Endodermal cell (in vitro differentiated cells): ENCODE results near the gene OR6C65. TPM values are rescaled to one million over a fixed set of nuclear protein-coding genes. Genes with fewer than 3 reads are reported as not detected.
A peak's percentile ranks its signal among the peaks of the same experiment; 100 is the strongest.

Experiments used
- DNase-seq: peaks from one replicate; pipeline ENCODE4 v3.0.0-alpha.2; 2017
- H3K27ac ChIP-seq: 2 replicates; pipeline ENCODE4 v1.5.1; 2013; ENCODE audit warnings: mild to moderate bottlenecking, low read depth, low read length, moderate library complexity
- H3K27me3 ChIP-seq: 2 replicates; pipeline ENCODE4 v1.6.1; 2013; ENCODE audit warnings: mild to moderate bottlenecking, low read length, moderate library complexity; ENCODE audit not compliant: insufficient read depth, control insufficient read depth, poor library complexity, severe bottlenecking
- H3K36me3 ChIP-seq: 2 replicates; pipeline ENCODE4 v1.7.0; 2013; ENCODE audit warnings: mild to moderate bottlenecking, low read length, moderate library complexity; ENCODE audit not compliant: control insufficient read depth, insufficient read depth
- H3K4me1 ChIP-seq: one replicate; pipeline ENCODE4 v1.7.0; 2013; ENCODE audit warnings: low read length; ENCODE audit not compliant: control insufficient read depth, insufficient read depth
- H3K4me3 ChIP-seq: 2 replicates; pipeline ENCODE4 v1.5.1; 2013; ENCODE audit warnings: mild to moderate bottlenecking, low read length, moderate library complexity
- H3K9ac ChIP-seq: 2 replicates; pipeline ENCODE4 v1.6.1; 2013; ENCODE audit warnings: mild to moderate bottlenecking, low read length, moderate library complexity; ENCODE audit not compliant: poor library complexity, severe bottlenecking; ENCODE audit errors: extremely low read depth
- H3K9me3 ChIP-seq: 2 replicates; pipeline ENCODE4 v1.6.1; 2013; ENCODE audit warnings: mild to moderate bottlenecking, low read length, moderate library complexity; ENCODE audit not compliant: control insufficient read depth
- H3K27ac Mint-ChIP-seq: 2 replicates; pipeline ENCODE4 v1.8.0; 2020; ENCODE audit warnings: mixed read lengths
- H3K27me3 Mint-ChIP-seq: 2 replicates; pipeline ENCODE4 v1.8.0; 2021; ENCODE audit warnings: mild to moderate bottlenecking, mixed read lengths; ENCODE audit not compliant: insufficient read depth
- H3K36me3 Mint-ChIP-seq: 2 replicates; pipeline ENCODE4 v1.8.0; 2020; ENCODE audit warnings: low read depth, mixed read lengths
- H3K4me1 Mint-ChIP-seq: 2 replicates; pipeline ENCODE4 v1.8.0; 2020; ENCODE audit warnings: mixed read lengths
- H3K4me3 Mint-ChIP-seq: 2 replicates; pipeline ENCODE4 v1.8.0; 2020; ENCODE audit warnings: mild to moderate bottlenecking, moderate library complexity, mixed read lengths
- H3K9me3 Mint-ChIP-seq: 2 replicates; pipeline ENCODE4 v1.8.0; 2020; ENCODE audit warnings: mild to moderate bottlenecking, mixed read lengths
- WGBS, 2 experiments: methylation state at CpG; one replicate each; pipeline versions ENCODE4 v1.1.5 to v1.1.7; 2013; ENCODE audit warnings: missing lambda C conversion rate in 2 of 2, mixed read lengths in 1 of 2; ENCODE audit not compliant: insufficient coverage in 1 of 2, insufficient read length in 1 of 2; 5-methylcytosine and 5-hydroxymethylcytosine counted together
- total RNA-seq, 2 donors: library from RNA; stranded (reverse); fragmentation: NEBNext Ultra II Directional in 1 of 2; extraction: Animal tissue kit (Norgen Biotek cat#: 25700) in 1 of 2; gene quantifications; 2 replicates in 1 of 2; 3 replicates in 1 of 2; pipeline ENCODE4 v1.2.1, GENCODE V29; 2021
- TF ChIP-seq, protein P1 (sequence below): fragments of 200-600 bp; sonication (generic); conservative IDR thresholded peaks from 2 replicates; pipeline ENCODE4 v1.5.0; 2021; ENCODE audit warnings: antibody characterized with exemption, mild to moderate bottlenecking

The OR6C65 gene
- total RNA-seq, 2 donors from 2014 or later: not detected

DNA sequence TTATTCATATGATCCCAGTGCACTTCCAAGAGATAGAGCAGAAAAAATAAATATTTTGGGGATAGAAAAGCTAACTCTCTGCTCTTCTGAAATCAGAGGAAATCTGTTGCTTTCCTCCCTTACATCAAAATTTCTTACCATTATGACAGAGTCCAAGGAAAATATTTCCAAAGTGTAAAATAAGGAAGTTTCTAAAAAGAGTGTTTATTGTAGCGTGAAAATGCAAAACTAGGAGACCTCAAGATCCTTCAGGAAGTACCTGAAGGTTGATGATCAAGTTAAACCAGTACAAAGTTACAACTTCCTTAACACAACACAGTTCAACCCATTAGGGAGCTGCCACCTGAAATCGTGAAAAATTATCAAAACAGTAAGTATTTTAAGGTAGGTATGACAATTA, 43.4 kb downstream of the OR6C65 start, which contains the start of gene OR6C2:
Gene OR6C2, plus strand, starts transcription at position 301 of the 400 bp plus-strand sequence. CDS start 8,138 bp downstream, outside the sequence.
- Mint-ChIP-seq H3K4me3 (no peak within 1 kb of the TSS), H3K36me3 (no peaks in the 10 kb centered on the region), H3K27me3 (peaks cover 1% of the 10 kb centered on the region), H3K4me1 (no peaks in the 10 kb centered on the region), H3K9me3 (peaks cover 29% of the 10 kb centered on the region), H3K27ac (no peak within 1 kb of the TSS)
- Histone ChIP-seq H3K36me3 (no peaks in the 10 kb centered on the region), H3K27me3 (no peaks in the 10 kb centered on the region), H3K9me3 (peaks cover 26% of the 10 kb centered on the region), H3K27ac (no peak within 1 kb of the TSS), H3K9ac (no peak within 1 kb of the TSS), H3K4me3 (no peak within 1 kb of the TSS), H3K4me1 (no peaks in the 10 kb centered on the region)
- TF ChIP-seq, protein P1, sequence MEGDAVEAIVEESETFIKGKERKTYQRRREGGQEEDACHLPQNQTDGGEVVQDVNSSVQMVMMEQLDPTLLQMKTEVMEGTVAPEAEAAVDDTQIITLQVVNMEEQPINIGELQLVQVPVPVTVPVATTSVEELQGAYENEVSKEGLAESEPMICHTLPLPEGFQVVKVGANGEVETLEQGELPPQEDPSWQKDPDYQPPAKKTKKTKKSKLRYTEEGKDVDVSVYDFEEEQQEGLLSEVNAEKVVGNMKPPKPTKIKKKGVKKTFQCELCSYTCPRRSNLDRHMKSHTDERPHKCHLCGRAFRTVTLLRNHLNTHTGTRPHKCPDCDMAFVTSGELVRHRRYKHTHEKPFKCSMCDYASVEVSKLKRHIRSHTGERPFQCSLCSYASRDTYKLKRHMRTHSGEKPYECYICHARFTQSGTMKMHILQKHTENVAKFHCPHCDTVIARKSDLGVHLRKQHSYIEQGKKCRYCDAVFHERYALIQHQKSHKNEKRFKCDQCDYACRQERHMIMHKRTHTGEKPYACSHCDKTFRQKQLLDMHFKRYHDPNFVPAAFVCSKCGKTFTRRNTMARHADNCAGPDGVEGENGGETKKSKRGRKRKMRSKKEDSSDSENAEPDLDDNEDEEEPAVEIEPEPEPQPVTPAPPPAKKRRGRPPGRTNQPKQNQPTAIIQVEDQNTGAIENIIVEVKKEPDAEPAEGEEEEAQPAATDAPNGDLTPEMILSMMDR: no peak
- WGBS, 2 experiments: 89% methylated on average over 2 of the region's 2 CpGs; no CpG with 5 or more reads in 1 of the 2 experiments
- DNase-seq: no peak

DNA sequence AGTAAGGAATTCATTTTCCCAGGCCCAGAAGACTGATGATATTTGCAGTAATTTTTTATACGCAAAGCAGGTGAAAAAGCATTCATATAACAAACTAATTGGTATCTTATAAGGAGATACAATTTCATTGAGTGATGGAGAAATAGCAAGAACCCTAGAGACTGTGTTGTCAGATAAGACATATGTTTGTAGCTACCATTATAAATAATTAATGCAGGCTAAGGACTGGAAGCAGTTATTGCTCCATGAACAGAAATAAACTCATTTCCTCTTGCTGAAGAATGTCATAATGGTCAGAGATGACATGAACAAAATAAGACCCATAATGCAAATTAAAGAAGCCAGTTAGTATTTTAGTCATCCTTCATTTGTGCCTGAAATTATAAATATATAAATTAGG, 45.0 kb downstream of the OR6C65 start:
- no peak overlapping the region for H3K4me3 ChIP-seq

DNA sequence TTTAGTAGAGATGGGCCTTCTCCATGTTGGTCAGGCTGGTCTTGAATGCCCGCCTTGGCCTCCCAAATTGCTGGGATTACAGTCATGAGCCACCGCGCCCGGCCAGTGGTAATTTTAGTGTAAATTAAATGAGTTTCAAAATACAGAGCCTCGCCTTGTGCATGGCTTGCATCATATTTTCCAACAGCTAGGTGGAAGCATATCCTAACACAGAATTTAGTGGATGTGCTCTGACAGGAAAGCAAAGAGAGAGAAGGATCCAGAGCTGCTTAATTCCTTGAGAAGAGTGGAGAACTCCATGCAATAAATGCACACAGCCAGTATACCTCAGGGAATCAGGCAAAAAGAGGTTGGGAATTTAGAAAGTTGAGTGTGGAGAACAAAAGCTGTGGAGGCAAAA, 46.0 kb downstream of the OR6C65 start:
- H3K4me1 Mint-ChIP-seq: no peaks in the 10 kb centered on the region
- Histone ChIP-seq H3K9ac (no peak overlapping the region), H3K36me3 (no peaks in the 10 kb centered on the region), H3K4me1 (no peaks in the 10 kb centered on the region), H3K9me3 (peaks cover 13% of the 10 kb centered on the region), H3K4me3 (no peak overlapping the region), H3K27ac (no peak overlapping the region), H3K27me3 (no peaks in the 10 kb centered on the region)
- H3K27me3 Mint-ChIP-seq: no peaks in the 10 kb centered on the region
- DNase-seq: no peak
- H3K27ac Mint-ChIP-seq: no peak overlapping the region
- H3K9me3 Mint-ChIP-seq: peaks cover 13% of the 10 kb centered on the region
- no peaks in the 10 kb centered on the region for H3K36me3 Mint-ChIP-seq
- 70 to 97% methylated on average over 4 to 5 of the region's 5 CpGs for WGBS, 2 experiments
- TF ChIP-seq, protein P1: peak; percentile 41
- no peak overlapping the region for H3K4me3 Mint-ChIP-seq

More for the DNA sequence above, 45.0 kb downstream of the OR6C65 start:
- TF ChIP-seq, protein P1: no peak
- no peak for DNase-seq
- Histone ChIP-seq H3K27me3 (no peaks in the 10 kb centered on the region), H3K9me3 (peaks cover 23% of the 10 kb centered on the region), H3K9ac (no peak overlapping the region), H3K4me1 (no peaks in the 10 kb centered on the region), H3K36me3 (no peaks in the 10 kb centered on the region), H3K27ac (no peak overlapping the region)
- no peaks in the 10 kb centered on the region for H3K27me3 Mint-ChIP-seq
- H3K27ac Mint-ChIP-seq: no peak overlapping the region
- no peaks in the 10 kb centered on the region for H3K36me3 Mint-ChIP-seq
- H3K9me3 Mint-ChIP-seq: peaks cover 23% of the 10 kb centered on the region
- H3K4me3 Mint-ChIP-seq: no peak overlapping the region
- H3K4me1 Mint-ChIP-seq: no peaks in the 10 kb centered on the region
- WGBS, 2 experiments: 100% methylated on average over 1 of the region's 1 CpG; no CpG with 5 or more reads in 1 of the 2 experiments
